HG03060 (cell line): Measurements from ENCODE around the gene TBC1D14.
"Not testable (repeated sequence)": the region's sequence is repeated elsewhere in the genome, so short reads cannot be mapped to it uniquely, and the experiment has no call there.

Source experiments
- ATAC-seq: cut with Tn5 transposase; IDR thresholded peaks from one replicate; pipeline ENCODE4 v1.9.1; 2021; ENCODE audit warnings: low read depth, moderate number of reproducible peaks; ENCODE audit not compliant: unreplicated experiment

TBC1D14 gene

DNA sequence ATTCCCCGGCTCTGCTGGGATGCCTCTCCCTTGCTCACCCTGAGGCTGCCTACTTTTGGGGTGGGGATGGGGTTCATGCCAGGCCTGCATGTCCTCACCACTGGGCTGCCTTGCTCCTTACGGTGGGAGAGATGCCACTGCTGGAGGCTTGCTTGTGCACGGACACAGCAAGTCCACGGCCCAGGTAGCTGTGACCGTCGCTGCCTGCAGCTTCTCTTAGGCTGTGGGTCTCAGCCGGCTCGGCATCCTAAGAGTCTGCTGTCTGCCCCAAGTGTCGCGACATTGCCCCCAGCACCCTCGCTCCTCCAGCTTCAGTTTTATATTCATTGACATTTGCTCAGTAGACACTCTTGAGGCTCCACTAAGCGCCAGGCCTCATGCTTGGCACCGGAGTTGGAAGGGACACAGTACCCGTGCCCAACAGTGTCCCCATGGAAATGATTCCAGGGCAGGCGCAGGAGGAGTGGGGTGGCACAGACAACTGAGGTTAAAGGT is 58.3 kb downstream of the TBC1D14 start:
- no peak for ATAC-seq

DNA sequence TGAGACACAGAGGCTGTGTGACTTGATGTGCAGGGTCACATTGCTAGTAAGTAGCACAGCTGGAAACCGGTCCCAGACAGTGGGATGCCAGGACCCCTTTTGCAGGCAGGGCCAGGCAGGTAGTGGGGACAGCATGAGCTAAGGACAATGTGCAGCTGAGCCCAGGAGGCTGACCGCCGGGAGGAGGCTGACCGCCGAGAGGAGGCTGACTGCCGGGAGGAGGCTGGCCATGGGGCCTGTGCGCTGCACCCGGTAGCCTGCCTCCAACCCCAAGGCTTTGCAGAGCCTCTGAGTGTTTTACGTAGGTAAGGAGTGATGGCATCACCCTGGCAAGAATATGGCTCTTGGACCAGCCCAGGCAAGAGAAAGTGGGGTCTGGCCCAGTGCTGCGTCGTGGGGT is 58.9 kb downstream of the TBC1D14 start:
- no peak for ATAC-seq

DNA sequence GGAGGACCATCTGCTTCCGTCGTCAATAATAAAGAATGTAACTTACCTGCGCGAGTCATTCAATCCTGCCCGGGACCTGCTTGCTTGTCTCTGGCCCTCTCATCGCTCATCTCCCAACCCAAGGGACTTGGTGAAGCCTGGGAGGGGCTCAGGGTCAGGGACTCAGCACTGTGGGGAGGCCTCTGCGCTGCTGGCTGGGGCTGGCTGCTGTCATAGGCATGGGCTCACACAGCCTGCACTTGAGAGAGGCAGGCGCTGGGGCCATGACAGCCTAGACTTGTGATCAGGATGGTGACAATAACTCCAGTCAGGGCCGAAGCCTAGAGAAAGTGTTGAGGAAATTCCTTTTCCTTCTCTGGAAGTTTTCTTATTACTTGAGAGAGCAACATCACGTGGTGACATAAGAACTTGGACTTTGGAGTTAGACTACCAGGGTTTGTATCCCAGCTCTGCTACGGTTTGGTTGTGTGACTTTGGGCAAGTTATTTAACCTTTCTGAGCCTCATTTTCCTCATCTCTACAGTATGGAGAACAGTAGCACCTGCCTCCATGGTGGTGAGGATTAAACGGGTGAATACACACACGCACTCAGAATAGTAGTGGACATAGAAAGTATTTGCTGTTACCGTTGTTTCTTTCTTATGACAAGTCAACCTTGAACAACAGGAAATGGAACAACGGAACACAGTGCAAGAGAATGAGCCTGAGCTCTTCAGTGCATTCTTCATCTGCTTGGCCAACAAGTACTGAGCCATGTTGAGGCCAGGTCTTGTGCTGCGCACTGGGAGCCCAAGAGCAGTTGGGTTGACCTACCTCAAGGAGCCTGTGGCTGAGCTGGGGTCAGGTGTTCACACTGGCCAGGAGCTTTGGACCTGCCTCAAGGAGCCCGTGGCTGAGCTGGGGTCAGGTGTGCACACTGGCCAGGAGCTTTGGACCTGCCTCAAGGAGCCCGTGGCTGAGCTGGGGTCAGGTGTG is 60.5 kb downstream of the TBC1D14 start:
- peak; percentile 67 for ATAC-seq

DNA sequence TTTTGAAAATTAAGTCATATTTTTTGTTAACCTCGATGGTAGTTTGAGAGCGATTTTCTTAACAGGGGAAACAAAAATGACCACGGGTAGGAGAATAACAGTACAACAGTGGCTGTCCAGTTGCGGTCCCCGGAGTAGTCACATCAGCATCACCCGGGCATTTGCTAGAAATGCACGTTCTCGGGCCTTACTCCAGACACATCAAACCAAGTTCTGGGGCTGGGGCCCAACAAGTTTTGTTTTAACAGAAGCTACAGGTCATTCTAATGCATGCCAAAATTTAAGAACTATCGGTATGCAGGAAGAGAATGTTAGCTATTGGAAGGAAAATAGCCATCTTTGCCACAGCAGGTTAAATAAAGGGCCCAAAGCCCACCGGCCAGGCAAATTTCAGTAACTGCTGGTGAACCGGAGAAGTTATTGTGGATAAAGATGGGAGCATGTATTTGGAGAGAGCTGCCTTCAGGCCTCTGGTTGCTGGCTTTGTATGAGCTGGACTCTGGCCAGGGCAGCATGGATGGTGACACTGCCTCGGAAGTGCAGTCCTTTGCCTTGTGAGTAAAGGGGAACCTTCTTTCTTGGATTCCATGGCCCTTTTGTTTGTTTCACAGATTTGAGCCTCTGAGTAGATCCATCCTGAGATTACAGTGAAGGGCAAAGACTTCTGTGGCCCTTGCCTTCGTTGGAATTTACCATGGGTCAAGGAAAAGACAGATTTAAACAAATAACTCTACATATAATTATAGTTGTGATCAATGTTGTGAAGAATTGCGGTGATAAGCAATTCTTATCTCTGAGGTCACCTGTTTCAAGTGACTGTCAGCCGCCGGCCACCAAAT is 62.1 kb downstream of the TBC1D14 start:
- no peak for ATAC-seq

DNA sequence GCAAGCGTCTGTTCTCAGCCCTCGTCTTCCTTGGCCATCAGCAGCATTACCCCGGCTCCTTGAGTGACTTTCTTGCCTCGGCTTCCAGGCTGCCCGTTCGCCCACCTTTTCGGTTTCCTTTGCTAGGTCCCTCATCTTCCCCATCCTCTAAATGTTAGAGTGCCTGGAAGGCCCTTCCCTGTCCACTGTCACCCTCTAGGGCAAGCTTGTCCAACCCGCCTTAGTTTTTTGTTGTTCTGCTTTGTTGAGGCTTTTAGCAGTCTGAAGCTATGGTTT is 62.7 kb downstream of the TBC1D14 start:
- no peak for ATAC-seq

DNA sequence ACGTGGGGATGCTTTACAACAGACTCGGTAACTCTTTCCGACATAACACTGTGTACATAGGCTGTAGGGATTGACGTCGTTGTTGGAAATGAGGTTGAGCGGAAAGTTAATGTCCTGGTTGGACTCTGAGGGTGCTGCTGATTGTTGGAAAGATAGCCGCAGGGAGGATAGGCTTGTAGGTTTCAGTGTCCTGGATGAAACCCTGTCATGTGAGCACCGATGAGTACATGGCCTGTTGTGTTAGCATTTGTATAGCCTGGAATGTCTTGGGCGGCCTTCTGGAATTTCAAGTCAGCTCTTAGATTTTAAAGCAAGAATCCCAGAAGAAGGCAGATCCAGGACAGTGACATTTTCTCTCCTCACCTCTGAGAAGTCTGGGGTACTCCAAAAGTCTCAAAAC is 63.3 kb downstream of the TBC1D14 start:
- no peak for ATAC-seq

DNA sequence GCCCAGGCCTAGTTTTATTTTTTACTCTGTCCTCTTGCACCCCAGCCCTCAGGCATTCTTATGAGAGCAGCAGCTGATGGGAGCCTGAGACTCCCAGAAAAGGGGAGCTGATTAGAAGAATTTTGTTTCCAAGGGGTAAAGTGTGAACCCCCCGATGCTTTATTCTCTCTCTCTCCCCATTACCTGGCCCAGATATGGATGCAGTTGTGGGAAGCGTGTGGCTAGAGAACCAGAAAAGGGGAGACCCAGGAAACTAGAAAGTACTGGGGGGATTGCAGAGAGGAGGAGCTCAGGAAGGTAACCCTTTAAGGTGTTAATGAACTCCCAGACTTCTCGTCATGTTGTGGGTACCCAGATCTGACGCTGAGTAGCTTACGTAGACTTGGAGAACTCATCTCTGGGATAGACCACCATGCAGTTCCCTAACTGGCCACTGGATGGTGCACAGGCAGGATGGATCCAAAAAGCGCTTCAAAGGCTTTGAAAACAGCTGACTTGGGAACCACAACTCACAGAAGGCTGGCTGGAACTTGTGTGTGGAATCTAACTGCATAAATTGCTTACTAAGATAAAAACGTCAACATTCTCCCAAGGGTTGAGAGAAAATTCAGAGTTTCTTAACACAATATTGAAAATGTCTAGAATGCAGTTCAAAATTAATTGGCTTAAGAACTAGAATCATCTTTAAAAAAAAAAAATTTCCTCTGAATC is 64.7 kb downstream of the TBC1D14 start:
- ATAC-seq: peak; percentile 47

DNA sequence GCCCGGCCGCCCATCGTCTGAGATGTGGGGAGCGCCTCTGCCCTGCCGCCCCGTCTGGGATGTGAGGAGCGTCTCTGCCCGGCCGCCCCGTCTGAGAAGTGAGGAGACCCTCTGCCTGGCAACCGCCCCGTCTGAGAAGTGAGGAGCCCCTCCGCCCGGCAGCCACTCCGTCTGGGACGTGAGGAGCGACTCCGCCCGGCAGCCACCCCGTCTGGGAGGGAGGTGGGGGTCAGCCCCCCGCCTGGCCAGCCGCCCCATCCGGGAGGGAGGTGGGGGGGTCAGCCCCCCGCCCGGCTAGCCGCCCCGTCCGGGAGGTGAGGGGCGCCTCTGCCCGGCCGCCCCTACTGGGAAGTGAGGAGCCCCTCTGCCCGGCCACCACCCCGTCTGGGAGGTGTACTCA is 68.2 kb downstream of the TBC1D14 start:
- not testable (repeated sequence) for ATAC-seq

DNA sequence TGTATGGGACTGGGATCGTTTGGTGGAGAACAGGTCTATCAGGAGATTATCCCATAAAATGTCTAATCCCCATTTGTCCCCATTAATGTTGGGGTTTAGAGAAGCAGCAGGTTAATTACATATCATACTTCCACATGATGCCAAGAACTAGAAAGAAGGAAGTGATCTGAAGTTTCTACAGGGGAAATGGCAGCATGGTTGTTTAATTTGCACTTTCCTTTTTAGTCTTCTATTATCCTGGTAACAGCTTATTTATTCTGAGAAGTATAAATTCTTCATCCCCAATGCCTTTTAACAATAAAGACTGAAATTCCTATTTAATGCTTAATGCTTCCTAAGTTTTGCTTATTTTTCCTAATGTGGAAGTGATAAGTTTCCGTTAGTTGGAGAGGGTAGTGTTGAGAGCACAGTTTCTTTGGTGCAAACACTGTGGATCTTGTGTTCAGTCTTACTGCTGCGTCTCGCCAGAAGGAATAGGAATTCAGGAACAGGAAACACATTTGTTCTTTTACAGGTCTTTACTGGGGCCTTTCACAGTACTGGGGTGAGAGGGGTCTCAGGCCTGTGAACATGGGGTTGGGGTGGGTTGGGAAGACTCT is 74.0 kb downstream of the TBC1D14 start:
- no peak for ATAC-seq

DNA sequence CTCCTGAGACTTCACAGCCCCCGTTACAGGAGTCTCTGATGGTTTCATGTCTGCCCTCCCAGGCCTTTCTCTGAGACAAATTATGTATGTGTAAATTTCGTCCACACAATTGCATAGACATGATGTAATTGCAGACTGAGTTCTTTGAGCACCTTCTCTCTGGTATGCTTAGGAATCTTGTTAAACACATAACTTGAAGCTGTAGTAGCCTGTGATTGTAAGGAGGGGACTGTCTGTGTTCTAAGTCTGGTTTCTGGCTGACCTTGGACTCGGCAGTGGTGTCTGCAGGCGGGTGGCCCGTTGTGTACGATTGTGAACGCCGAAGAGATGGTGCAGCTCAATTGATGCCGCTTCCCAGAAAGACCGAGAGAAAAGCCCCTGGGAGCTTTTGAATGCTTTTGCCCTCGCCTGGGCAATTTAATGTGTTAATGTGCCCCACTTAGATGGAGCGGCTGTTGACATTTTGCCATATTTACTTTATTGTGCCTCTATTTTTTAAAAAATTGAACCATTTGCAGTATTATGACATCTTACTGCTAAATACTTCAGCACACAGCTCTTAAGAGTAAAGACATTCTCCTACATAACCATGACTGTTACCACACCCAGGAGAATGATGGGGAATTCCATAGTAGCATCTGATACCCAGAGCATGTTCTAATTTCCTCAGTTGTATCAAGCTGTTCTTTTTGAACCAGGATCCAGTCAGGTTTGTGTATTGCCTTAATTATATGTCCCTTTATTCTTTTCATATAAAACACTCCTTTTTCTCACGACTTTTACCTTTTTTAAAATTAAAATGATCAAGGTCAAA is 75.2 kb downstream of the TBC1D14 start:
- ATAC-seq: no peak

DNA sequence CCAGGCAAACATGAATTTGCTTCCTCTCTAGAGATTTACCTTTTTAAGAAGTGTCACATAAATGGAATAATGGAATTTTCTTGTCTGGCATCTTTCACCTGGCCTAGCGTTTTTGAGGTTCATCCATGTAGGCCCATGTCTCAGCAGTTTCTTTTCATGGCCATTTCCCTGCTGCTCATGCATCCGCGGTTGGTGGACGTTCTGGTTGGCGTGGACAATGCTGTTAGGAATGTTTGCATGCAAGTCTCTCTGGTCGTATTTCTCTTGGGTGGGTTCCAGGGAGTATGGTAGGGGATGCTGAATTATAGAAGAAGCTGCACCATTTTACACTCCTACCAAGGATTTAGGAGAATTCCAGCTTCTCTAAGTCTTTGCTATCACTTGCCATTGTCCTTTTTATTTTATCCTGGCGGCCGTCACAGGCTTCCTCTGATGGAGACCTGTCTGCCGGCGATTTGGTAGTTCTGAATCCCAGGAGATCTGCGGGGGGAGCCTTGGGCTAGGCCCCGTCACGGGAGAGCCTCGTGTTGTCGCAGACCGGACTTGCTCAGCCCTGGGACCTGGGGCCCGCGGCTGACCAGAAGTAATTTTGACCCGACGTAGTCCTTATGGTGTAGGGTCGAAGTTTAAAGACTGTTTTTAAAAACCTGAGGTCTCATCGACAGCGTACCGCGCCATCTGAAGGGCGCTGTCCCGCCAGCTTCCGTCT is 76.6 kb downstream of the TBC1D14 start:
- ATAC-seq: no peak

DNA sequence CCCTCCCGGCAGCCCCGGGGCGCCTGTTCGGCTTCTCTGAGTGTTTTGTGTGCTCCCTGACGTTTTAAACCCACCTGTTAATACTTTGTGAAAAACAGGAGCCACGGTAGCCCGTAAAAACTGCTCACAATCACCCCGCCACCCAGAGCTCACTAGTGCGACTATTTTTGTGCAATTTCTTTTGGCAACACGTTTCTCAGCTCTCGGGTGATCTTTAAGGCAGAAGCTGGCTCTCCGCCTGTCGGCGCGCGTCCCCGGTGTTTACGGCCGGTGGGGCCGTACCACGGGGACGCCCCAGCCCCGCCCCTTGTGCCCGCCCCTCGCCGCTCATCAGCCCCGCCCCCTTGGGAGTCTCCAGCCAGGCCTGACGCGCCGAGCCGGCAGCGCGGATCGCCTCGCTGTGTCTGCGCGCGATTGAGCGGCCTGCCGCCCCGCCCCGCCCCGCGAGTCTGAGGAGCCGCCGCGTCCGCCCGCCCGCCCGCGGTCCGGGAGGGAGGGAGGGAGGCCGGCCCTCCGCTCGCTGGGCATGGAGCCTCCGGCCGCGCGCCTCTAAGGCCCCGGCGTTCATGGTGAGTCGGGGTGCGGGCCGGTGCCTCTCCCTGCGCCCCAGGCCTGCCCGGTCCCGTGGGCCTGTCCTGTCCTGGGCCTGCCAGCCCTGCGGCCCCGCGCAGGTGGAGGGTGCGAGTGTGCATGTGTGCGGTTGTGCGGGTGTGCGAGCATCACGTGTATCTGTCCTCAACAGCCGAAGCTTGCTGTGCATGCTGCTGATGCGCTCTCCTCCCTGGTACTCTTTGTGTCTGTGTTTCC is 77.4 kb downstream of the TBC1D14 start:
- no peak for ATAC-seq

DNA sequence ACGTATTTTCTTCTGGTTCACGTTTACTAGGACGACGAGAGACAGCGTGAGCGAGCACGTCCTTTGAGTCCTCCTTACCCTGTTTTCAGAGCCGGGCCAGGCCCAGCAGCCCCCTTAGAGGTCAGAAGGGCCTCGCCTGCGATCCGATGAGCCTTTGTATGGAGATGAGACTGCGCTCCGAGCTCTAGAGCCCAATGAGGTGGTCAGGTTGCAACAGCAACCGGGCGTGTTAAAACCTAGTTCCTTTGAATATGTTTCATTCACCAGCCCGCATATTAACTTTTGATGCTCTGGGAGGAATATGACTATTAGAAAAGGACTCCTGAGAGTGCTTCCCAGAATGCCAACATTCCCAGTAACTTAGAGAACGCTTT is 77.9 kb downstream of the TBC1D14 start:
- ATAC-seq: no peak

DNA sequence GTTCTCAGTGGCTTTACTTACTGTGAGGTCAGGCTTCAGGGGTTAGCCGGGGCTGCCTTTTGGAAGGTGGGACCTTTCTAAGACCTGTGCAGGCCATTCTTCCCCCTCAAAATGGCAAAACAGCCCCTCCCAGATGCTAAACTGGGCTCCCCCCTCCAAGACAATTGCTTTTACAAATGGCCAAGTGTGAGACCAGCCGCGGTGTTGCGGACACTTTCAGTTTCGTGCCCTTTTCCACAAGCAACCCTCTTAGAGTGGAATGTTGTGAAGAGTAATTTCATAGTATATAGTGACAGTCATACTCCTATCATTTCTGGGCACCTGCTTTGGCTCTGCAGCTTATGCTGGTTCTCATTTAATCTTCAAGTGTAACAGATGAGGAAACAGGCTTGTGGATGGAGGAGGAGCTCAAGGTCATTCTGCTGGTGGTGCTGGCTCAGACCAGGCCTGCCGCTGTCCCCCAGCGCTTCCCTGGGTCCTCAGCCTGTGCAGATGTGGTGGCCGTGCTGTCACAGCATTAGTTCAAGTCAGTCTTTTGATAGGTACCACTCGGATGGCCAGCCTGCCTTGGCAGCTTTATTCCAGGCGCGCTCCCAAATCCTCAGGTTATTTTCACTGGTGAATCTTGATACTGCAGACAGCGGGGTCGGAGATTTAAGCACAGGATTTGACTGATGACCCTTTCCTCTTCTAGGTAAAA is 78.5 kb downstream of the TBC1D14 start:
- no peak for ATAC-seq

DNA sequence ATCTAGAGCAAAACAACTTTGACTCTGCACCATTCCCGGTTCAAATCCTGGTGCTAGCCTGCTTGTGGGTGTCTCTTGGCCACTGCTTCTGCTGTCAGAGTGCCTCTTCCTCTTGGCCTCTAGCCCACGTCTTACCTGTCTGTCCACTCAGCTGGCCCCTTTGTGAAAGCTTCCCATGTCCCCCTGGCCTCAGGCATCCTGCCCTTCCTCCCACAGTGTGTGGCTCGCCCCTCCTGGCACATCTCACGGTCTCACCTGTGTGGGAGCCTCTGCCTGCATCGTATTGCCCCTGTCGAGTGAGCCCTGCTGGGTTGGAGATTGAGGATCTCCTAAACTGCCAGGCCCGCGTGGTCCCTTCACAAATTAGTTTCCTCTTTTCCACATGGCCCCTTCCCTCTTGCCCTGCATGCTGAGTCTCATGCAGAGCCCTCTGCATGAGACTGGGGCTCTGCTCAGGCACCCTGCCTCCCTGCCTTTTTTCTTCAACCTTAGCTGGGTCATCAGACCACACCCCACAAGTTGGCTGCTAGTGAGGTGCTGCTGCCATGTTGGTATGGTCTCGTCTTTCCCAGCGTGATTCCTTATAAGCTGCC is 79.8 kb downstream of the TBC1D14 start:
- ATAC-seq: no peak

DNA sequence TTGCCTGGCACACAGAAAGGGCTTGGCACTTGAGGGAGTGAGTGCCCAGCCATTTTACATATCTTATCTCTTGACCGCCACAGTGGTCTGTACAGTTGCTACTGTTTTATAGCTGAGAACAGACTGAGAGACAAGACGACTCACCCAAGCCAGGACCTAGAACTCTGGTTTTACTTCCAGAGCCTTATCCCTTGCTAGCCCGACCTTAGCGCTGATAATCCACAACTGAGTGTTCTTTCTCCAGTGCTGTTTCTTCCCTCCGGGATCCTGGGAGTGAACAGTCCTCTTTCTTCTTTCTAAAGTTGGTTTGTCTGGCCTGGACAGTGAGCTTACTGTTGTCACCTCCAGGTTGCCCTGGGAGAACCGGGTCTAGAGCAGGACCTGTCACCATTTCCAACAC is 81.0 kb downstream of the TBC1D14 start:
- ATAC-seq: no peak

DNA sequence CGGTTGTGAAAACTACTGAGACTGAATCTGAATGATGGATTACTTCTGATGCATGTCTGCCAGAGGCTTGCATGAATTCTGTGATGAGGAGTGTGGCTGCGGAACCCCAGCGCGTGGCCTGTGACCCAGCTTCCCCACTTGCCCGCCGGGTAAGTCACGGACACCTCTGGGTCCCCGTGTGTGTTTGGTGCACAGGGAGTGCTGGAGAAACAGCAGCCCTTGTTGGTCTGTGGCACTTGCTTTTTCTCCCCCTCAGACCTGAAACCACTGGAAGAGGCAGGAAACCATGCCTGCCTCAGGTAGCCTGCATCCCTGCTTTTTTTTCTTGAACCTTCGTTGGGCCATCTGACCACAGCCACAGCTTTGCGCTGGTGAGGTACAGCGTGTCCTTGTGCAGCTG is 81.6 kb downstream of the TBC1D14 start:
- no peak for ATAC-seq
